Esophagus squamous epithelium (tissue), 5 donors: ENCODE data around the gene MICOS13. TPM values are rescaled to one million over a fixed set of nuclear protein-coding genes. Genes with fewer than 3 reads are reported as not detected.

ENCODE experiments used
- DNase-seq: peaks from one replicate; lab custom pipeline; 2025; lab: John Stamatoyannopoulos, UW
- H3K27ac ChIP-seq, 4 donors: fragments of 200-600 bp; sonication (generic); one replicate each; pipeline ENCODE4 v1.5.1; 2016 to 2019; ENCODE audit warnings: mild to moderate bottlenecking in 1 of 4
- H3K27me3 ChIP-seq, 4 donors: fragments of 200-600 bp; sonication (generic); 1 replicate in 3 of 4; 2 replicates in 1 of 4; pipeline versions ENCODE4 v1.5.1 to v1.6.0; 2017 to 2021; ENCODE audit warnings: antibody characterized with exemption in 1 of 4
- H3K36me3 ChIP-seq, 3 donors: fragments of 200-600 bp; sonication (generic); one replicate each; pipeline ENCODE4 v1.5.1; 2016 to 2019
- H3K4me1 ChIP-seq, 3 donors: fragments of 200-600 bp; sonication (generic); one replicate each; pipeline ENCODE4 v1.5.1; 2017 to 2019
- H3K4me3 ChIP-seq, 4 donors: fragments of 200-600 bp; sonication (generic); 1 replicate in 3 of 4; 2 replicates in 1 of 4; pipeline ENCODE4 v1.5.1; 2016 to 2019; ENCODE audit warnings: mild to moderate bottlenecking in 2 of 4, moderate library complexity in 1 of 4
- H3K9me3 ChIP-seq, 3 donors: fragments of 200-600 bp; sonication (generic); one replicate each; pipeline ENCODE4 v1.5.1; 2016 to 2019
- POLR2A ChIP-seq, 4 donors: fragments of 450-650 bp; IDR thresholded peaks; one replicate each; pipeline ENCODE4 v1.6.1; 2017; ENCODE audit warnings: antibody characterized with exemption in 4 of 4, mild to moderate bottlenecking in 4 of 4, moderate library complexity in 3 of 4
- WGBS, 2 donors: methylation state at CpG; one replicate each; pipeline ENCODE4 v1.1.5; 2018; 5-methylcytosine and 5-hydroxymethylcytosine counted together
- intact Hi-C: fragments of 100-400 bp; cut with DNase I; formaldehyde crosslinking; loops from one replicate; pipeline ENCODE4 v1.15.0; 2022
- total RNA-seq, 4 donors: library from RNA; depleted of rRNA; stranded (reverse); fragments of >200 nt; gene quantifications; one replicate each; pipeline ENCODE4 v1.1.0, GENCODE V29; 2016
- TF ChIP-seq, protein P1 (sequence below), 6 experiments: fragments of 450-650 bp in 4 of 6; fragments of 200-600 bp in 2 of 6; sonication (generic) in 2 of 6; IDR thresholded peaks; one replicate each; pipeline ENCODE4 v1.5.1; 2016 to 2019; ENCODE audit warnings: antibody characterized with exemption in 6 of 6, mild to moderate bottlenecking in 4 of 6, moderate library complexity in 4 of 6
- donor health status: DM: yes; HTN: yes; CAD: no.

MICOS13 gene
- total RNA-seq, 4 donors from 2014 or later: 34.0 to 76.3 (median 48.8) TPM

DNA sequence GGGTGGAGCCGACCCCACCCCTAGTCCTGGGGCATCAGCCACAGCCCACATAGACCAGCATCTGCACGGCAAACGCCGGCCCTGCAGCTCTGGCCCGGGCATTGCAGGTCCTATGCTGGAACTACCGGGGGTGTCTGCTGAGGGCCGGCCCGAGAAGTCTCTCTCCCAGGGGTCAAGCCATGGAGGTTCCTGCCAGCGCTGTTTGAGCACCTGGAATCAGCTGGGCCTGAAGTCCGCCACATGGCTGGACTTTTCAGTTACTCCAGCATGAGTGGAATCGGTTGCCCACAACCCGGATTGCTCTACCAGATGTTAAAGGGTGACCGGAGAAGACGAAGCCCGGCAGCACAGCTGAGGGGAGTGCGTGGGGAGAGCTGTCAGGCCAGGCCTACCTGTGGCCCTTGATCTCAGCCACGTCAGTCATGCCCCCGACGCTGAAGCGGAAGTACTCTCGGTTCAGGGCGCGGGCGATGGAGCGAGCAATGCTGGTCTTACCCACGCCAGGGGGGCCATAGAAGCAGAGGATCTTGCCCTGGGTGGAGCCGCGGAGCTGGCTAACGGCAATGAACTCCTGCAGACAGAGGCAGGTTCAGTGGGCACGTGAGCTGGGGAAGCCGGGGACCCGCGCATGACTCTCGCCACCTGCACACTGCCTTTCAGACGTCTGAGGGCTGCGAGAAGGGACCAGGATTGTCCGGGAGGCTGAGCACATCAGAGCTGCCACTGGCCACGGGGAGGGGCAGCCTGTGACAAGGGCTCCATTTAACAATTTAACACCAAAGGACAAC is 18.5 kb upstream of the MICOS13 start:
- H3K9me3 ChIP-seq: no peaks in the 10 kb centered on the region
- 86 to 90% methylated on average over 11 to 21 of the region's 38 CpGs for WGBS, 2 donors

DNA sequence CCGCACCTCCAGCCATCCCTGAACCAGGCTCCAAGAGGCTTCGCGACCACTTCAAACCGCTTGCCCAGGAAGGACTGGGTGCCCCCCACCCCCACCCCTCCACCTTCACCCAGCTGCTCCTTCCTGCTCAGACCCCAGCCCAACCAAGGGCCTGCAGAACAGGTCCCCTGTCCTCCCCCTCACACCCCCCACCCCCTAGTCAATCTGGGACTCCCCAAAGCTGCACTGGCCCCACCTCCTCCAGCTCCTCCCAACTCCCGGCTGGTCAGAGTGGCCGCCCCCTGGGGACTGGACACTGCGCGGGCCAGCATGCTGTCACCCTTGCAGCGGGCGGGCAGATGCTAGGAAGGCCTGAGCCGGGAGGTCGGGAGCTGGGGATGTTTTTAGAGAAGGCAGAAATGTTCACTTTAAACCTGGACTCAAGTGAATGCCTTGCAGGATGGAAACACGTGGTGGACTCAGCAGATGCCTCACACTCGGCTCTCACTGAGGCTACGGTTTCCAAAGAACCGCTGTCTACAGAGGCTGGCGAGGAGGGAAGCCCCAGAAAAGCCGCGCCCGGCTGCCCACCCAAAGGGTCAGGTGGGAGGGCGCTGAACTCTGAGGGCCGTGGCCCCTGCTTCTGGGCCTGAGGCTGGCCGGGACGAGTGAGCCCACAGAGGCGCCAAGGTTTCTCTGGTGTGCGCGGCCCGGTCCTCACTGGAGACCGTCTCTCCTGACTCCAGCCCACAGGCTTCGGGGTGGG is 17.7 kb upstream of the MICOS13 start:
- intact Hi-C loops: no loop called here

More for the DNA sequence above, 18.5 kb upstream of the MICOS13 start:
- Histone ChIP-seq H3K4me3 (no peak overlapping the region), H3K27me3 (no peaks in the 10 kb centered on the region), H3K36me3 (peaks cover 15 to 96% (median 49%) of the 10 kb centered on the region in 3 donors), H3K27ac (no peak overlapping the region), H3K4me1 (peaks cover 0 to 4% (median 1%) of the 10 kb centered on the region in 3 donors)
- TF ChIP-seq POLR2A (IDR thresholded peaks at IDR 0.05): no peak
- TF ChIP-seq, protein P1, sequence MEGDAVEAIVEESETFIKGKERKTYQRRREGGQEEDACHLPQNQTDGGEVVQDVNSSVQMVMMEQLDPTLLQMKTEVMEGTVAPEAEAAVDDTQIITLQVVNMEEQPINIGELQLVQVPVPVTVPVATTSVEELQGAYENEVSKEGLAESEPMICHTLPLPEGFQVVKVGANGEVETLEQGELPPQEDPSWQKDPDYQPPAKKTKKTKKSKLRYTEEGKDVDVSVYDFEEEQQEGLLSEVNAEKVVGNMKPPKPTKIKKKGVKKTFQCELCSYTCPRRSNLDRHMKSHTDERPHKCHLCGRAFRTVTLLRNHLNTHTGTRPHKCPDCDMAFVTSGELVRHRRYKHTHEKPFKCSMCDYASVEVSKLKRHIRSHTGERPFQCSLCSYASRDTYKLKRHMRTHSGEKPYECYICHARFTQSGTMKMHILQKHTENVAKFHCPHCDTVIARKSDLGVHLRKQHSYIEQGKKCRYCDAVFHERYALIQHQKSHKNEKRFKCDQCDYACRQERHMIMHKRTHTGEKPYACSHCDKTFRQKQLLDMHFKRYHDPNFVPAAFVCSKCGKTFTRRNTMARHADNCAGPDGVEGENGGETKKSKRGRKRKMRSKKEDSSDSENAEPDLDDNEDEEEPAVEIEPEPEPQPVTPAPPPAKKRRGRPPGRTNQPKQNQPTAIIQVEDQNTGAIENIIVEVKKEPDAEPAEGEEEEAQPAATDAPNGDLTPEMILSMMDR (IDR thresholded peaks at IDR 0.05): no peak
- intact Hi-C loops: no loop called here
- DNase-seq: no peak

DNA sequence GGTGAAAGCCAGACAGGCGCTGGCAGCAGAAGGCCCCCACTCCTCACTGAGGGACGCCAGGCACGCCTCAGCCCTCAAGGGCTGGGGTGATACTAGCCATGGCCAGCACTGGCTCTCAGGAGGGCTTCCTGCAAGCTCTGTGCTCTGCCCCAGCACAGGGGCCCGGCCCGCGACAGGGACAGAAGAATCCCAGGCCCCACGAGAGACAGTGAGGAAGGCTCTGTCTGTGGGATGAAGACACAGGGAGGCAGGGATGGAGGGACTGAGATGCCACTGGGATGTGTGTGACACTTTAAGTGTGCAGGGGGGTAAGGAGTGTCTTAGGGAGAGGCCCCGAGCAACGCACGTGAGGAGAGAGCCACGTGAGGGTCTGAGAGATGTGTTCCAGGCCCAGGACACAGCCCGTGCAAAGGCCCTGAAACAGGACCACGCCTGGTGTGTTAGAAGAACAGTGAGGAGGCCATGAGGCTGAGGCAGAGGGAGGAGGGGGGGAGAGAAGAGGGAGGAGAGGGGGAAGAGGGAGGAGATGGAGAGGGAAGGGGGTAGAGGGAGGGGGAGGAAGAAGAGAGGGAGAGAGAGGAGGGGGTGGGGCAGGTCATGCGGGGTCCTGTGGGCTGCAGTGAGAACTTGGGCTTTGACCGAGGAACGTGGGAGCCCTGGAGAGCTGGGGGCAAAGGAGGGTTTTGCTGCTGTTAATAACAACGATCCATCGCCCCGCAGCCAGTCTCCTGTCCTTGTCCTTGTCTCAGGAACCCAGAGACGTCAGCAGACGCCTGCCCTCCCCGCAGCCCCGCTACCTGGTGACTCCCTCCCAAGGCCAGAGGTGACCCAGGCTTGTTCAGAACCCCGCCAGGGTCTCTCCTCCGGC is 16.9 kb upstream of the MICOS13 start:
- H3K36me3 ChIP-seq: peaks cover 25 to 100% (median 56%) of the 10 kb centered on the region in 3 donors
- WGBS, 2 donors: 72 to 74% methylated on average over 13 to 18 of the region's 25 CpGs
- no peak for DNase-seq
- no peaks in the 10 kb centered on the region for H3K27me3 ChIP-seq
- TF ChIP-seq, protein P1 (IDR thresholded peaks at IDR 0.05): no peak
- H3K4me1 ChIP-seq: peaks cover 6 to 20% (median 10%) of the 10 kb centered on the region in 3 donors
- no peak overlapping the region for H3K4me3 ChIP-seq
- intact Hi-C loops: no loop called here
- H3K9me3 ChIP-seq: no peaks in the 10 kb centered on the region
- H3K27ac ChIP-seq: no peak overlapping the region

More for the DNA sequence above, 17.7 kb upstream of the MICOS13 start:
- peaks cover 22 to 96% (median 47%) of the 10 kb centered on the region in 3 donors for H3K36me3 ChIP-seq
- H3K4me3 ChIP-seq: no peak overlapping the region
- H3K9me3 ChIP-seq: no peaks in the 10 kb centered on the region
- no peak overlapping the region for H3K27ac ChIP-seq
- no peak for DNase-seq
- H3K27me3 ChIP-seq: no peaks in the 10 kb centered on the region
- WGBS, 2 donors: 82 to 86% methylated on average over 9 to 11 of the region's 30 CpGs
- TF ChIP-seq POLR2A (IDR thresholded peaks at IDR 0.05): no peak
- TF ChIP-seq, protein P1 (IDR thresholded peaks at IDR 0.05): no peak
- peaks cover 1 to 12% (median 6%) of the 10 kb centered on the region in 3 donors for H3K4me1 ChIP-seq

DNA sequence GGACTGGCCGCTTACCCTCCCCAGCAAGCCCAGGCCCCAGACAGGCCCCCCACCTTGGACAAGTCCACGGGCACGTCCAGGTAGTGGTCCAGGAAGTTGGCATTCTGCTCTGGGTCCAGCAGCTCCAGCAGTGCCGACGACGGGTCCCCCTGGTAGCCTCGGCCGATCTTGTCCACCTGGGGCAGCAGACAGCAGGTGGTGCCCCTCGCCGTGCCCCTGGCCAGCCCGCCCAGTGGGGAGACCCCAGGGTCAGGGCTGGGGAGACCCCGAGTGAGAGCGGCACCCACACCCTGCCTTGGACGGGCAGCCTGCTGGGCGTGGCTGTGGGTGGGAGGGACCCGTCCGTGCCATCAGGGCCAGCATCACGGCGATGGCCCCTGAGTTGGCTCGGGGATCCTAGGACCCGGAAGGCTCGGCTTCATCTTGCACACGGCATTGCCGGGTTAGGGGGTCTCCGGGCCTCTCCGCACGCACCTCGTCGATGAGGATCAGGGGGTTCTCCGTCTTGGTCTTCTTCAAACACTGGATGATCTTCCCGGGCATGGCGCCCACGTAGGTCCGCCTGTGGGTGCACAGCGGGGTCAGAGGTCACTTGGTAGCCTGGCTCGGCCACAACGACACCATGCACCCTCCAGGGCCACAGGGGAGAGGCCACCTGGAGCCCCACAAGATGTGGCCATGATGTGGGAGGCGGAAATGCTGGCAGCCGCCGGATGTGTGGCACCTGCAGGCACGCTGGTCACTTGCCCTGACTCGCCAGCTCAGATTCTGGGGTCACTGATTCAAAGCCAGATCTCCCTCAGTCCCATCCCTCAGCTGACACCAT is 16.1 kb upstream of the MICOS13 start:
- 69 to 80% methylated on average over 1 to 8 of the region's 42 CpGs for WGBS, 2 donors
- H3K4me1 ChIP-seq: peaks cover 12 to 28% (median 18%) of the 10 kb centered on the region in 3 donors
- peaks cover 25 to 100% (median 63%) of the 10 kb centered on the region in 3 donors for H3K36me3 ChIP-seq
- TF ChIP-seq, protein P1 (IDR thresholded peaks at IDR 0.05): no peak
- TF ChIP-seq POLR2A (IDR thresholded peaks at IDR 0.05): no peak
- intact Hi-C loops: no loop called here
- H3K27ac ChIP-seq: no peak overlapping the region
- H3K27me3 ChIP-seq: no peaks in the 10 kb centered on the region
- no peak for DNase-seq
- no peaks in the 10 kb centered on the region for H3K9me3 ChIP-seq
- H3K4me3 ChIP-seq: no peak overlapping the region
